Keratinocyte (primary cell): ENCODE results near the gene NCLN. TPM values are rescaled to one million over a fixed set of nuclear protein-coding genes. Genes with fewer than 3 reads are reported as not detected.
A peak's percentile ranks its signal among the peaks of the same experiment; 100 is the strongest.

ENCODE experiments used
- DNase-seq: peaks from one replicate; pipeline ENCODE4 v3.0.0-alpha.2; 2011; ENCODE audit warnings: low read depth, missing footprints, low spot score
- FAIRE-seq: peaks from 2 replicates; lab custom pipeline; 2011; peaks lifted over from hg19 to GRCh38; lab: Jason Lieb, UNC
- H2AFZ ChIP-seq: 2 replicates; pipeline ENCODE4 v1.6.0; 2012; ENCODE audit warnings: low read length, control low read depth, inconsistent platforms; ENCODE audit not compliant: control insufficient read depth
- H3K27ac ChIP-seq: 2 replicates; pipeline ENCODE4 v1.5.1; 2011; ENCODE audit warnings: low read length; ENCODE audit not compliant: control insufficient read depth, insufficient read depth
- H3K27me3 ChIP-seq: 3 replicates; pipeline ENCODE4 v1.6.0; 2011; ENCODE audit warnings: low read length; ENCODE audit not compliant: control insufficient read depth, insufficient read depth; ENCODE audit errors: extremely low read depth
- H3K36me3 ChIP-seq, 2 experiments: 2 replicates in 1 of 2; 3 replicates in 1 of 2; pipeline ENCODE4 v1.5.1; 2011; ENCODE audit warnings: low read length in 2 of 2, mild to moderate bottlenecking in 1 of 2; ENCODE audit not compliant: control insufficient read depth in 2 of 2, insufficient read depth in 2 of 2; ENCODE audit errors: extremely low read depth in 1 of 2
- H3K4me1 ChIP-seq: 3 replicates; pipeline ENCODE4 v1.5.1; 2011; ENCODE audit warnings: low read length; ENCODE audit not compliant: control insufficient read depth, insufficient read depth; ENCODE audit errors: extremely low read depth
- H3K4me2 ChIP-seq: 3 replicates; pipeline ENCODE4 v1.6.0; 2011; ENCODE audit warnings: low read depth, low read length; ENCODE audit not compliant: control insufficient read depth, insufficient read depth; ENCODE audit errors: extremely low read depth
- H3K4me3 ChIP-seq, 3 experiments: fragments of 200-600 bp in 1 of 3; sonication (generic) in 1 of 3; 2 replicates in 2 of 3; 3 replicates in 1 of 3; pipeline ENCODE4 v1.5.1; 2011 to 2016; ENCODE audit warnings: low read length in 3 of 3, mild to moderate bottlenecking in 3 of 3, control low read depth in 2 of 3, inconsistent platforms in 1 of 3, low read depth in 1 of 3, mixed read lengths in 1 of 3, mixed run types in 1 of 3, moderate library complexity in 1 of 3; ENCODE audit not compliant: control insufficient read depth in 2 of 3, insufficient read depth in 2 of 3; ENCODE audit errors: extremely low read depth in 1 of 3
- H3K79me2 ChIP-seq: 2 replicates; pipeline ENCODE4 v1.6.0; 2012; ENCODE audit warnings: low read length; ENCODE audit not compliant: control insufficient read depth, insufficient read depth
- H3K9ac ChIP-seq: 3 replicates; pipeline ENCODE4 v1.6.0; 2011; ENCODE audit warnings: low read length; ENCODE audit not compliant: control insufficient read depth, insufficient read depth; ENCODE audit errors: extremely low read depth
- H3K9me1 ChIP-seq: 3 replicates; pipeline ENCODE4 v1.6.0; 2011; ENCODE audit warnings: low read length; ENCODE audit not compliant: control insufficient read depth, insufficient read depth; ENCODE audit errors: extremely low read depth
- H3K9me3 ChIP-seq: 2 replicates; pipeline ENCODE4 v1.5.1; 2012; ENCODE audit warnings: low read depth, low read length; ENCODE audit not compliant: control insufficient read depth
- H4K20me1 ChIP-seq: 3 replicates; pipeline ENCODE4 v1.6.0; 2011; ENCODE audit warnings: low read length; ENCODE audit not compliant: control insufficient read depth, insufficient read depth; ENCODE audit errors: extremely low read depth
- EZH2 ChIP-seq: IDR thresholded peaks from one replicate; pipeline ENCODE4 v1.6.1; 2012; ENCODE audit warnings: inconsistent platforms, mild to moderate bottlenecking, low read length, moderate library complexity
- dilution Hi-C: fragments of 300-500 bp; cut with MboI; formaldehyde crosslinking; loops from one replicate; pipeline ENCODE4 v1.7.0; 2020; ENCODE audit warnings: low sequenced_read_pairs; ENCODE audit not compliant: extremely low pct_ligation_motif_present
- polyA plus RNA-seq, 5 experiments: library from polyadenylated mRNA; depleted of rRNA in 3 of 5; stranded (reverse) in 3 of 5; stranded (forward) in 1 of 5; unstranded in 1 of 5; fragments of >200 nt; gene quantifications; 1 replicate in 1 of 5; 2 replicates in 3 of 5; 3 replicates in 1 of 5; pipeline versions ENCODE4 v1.2.1 to v1.2.3, GENCODE V29; 2011 to 2012; ENCODE audit warnings: missing spikeins in 2 of 5, low read depth in 1 of 5, low replicate concordance in 1 of 5
- TF ChIP-seq, protein P1 (sequence below), 3 experiments: IDR thresholded peaks in 1 of 3; conservative IDR thresholded peaks in 1 of 3; optimal IDR thresholded peaks in 1 of 3; 2 replicates in 2 of 3; 3 replicates in 1 of 3; pipeline versions ENCODE3 to v1.5.1; 2011; ENCODE audit warnings: low read length in 3 of 3, mild to moderate bottlenecking in 3 of 3, moderate library complexity in 2 of 3, control low read depth in 1 of 3, inconsistent platforms in 1 of 3; ENCODE audit not compliant: insufficient read depth in 2 of 3; ENCODE audit errors: extremely low read depth in 1 of 3

NCLN gene
- polyA plus RNA-seq, 1 donor (not counting 4 experiments of a cell fraction or from before 2014, with no cell fraction given): 40.5 TPM

GRCh38 chr19:3222709-3223108 lies 37.0 kb downstream of the NCLN start:
- dilution Hi-C loops: no loop called here
- H3K36me3 ChIP-seq: no peaks in the 10 kb centered on the region
- FAIRE-seq (no peak), DNase-seq (no peak)
- no peaks in the 10 kb centered on the region for H3K9me1 ChIP-seq
- no peaks in the 10 kb centered on the region for H3K9me3 ChIP-seq
- no peak overlapping the region for H3K27ac ChIP-seq
- H2AFZ ChIP-seq: no peak overlapping the region
- no peaks in the 10 kb centered on the region for H3K4me1 ChIP-seq
- H4K20me1 ChIP-seq: no peaks in the 10 kb centered on the region
- TF ChIP-seq, protein P1, sequence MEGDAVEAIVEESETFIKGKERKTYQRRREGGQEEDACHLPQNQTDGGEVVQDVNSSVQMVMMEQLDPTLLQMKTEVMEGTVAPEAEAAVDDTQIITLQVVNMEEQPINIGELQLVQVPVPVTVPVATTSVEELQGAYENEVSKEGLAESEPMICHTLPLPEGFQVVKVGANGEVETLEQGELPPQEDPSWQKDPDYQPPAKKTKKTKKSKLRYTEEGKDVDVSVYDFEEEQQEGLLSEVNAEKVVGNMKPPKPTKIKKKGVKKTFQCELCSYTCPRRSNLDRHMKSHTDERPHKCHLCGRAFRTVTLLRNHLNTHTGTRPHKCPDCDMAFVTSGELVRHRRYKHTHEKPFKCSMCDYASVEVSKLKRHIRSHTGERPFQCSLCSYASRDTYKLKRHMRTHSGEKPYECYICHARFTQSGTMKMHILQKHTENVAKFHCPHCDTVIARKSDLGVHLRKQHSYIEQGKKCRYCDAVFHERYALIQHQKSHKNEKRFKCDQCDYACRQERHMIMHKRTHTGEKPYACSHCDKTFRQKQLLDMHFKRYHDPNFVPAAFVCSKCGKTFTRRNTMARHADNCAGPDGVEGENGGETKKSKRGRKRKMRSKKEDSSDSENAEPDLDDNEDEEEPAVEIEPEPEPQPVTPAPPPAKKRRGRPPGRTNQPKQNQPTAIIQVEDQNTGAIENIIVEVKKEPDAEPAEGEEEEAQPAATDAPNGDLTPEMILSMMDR (optimal IDR thresholded peaks at IDR 0.05 in 1 of 3, IDR thresholded peaks at IDR 0.05 in 1 of 3, conservative IDR thresholded peaks at IDR 0.05 in 1 of 3; ENCODE audit: extremely low read depth in 1 of 3, insufficient read depth in 2 of 3, low read length in 3 of 3): no peak
- TF ChIP-seq EZH2: no peak
- no peak overlapping the region for H3K4me2 ChIP-seq
- no peaks in the 10 kb centered on the region for H3K79me2 ChIP-seq
- H3K9ac ChIP-seq: no peak overlapping the region
- peaks cover 30% of the 10 kb centered on the region for H3K27me3 ChIP-seq
- no peak overlapping the region for H3K4me3 ChIP-seq

DNA sequence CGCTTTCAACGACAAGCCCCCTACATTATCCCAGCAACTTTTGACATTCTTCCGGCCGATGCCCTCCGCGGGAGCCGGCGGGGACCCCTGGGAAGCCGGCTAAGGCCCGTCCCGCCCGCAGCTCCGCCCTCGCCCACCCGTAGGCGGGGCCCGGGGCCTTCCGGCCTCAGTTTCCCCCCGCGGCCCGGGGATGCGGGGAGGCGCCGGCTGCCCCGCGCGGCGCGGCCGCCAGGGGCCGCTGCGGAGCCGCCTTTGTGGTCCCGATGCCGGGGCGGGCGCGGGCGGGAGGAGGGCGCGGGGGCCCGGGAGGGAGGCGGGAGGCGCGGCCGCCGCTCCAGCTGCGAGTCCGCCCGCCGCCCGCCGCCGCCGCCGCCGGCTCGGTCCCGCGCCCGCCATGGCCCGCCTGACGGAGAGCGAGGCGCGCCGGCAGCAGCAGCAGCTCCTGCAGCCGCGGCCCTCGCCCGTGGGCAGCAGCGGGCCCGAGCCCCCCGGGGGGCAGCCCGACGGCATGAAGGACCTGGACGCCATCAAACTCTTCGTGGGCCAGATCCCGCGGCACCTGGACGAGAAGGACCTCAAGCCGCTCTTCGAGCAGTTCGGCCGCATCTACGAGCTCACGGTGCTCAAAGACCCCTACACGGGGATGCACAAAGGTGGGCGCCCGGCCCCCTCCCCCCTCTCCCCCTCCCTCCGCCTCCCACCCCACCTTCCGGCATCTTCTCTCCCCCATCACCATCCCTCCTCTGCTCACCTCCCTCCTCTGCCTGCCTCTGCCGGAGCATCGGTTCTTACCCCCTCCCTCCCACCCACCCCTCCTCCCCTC lies 38.8 kb downstream of the NCLN start, which contains the start of gene CELF5:
Gene CELF5 (plus strand): TSS at position 316 of the 823 bp plus-strand sequence. CDS start 79 bp downstream, at position 395.
- no peak within 1 kb of the TSS for H3K4me3 ChIP-seq
- no peaks in the 10 kb centered on the region for H3K4me1 ChIP-seq
- H4K20me1 ChIP-seq: no peaks in the 10 kb centered on the region
- H2AFZ ChIP-seq: no peak within 1 kb of the TSS
- H3K36me3 ChIP-seq: no peaks in the 10 kb centered on the region
- no peaks in the 10 kb centered on the region for H3K9me1 ChIP-seq
- DNase-seq (no peak), FAIRE-seq (no peak)
- TF ChIP-seq, protein P1 (optimal IDR thresholded peaks at IDR 0.05 in 1 of 3, IDR thresholded peaks at IDR 0.05 in 1 of 3, conservative IDR thresholded peaks at IDR 0.05 in 1 of 3; ENCODE audit: extremely low read depth in 1 of 3, insufficient read depth in 2 of 3, low read length in 3 of 3): peak in 1 of 3 experiments; percentile 54
- peak; percentile 73 for TF ChIP-seq EZH2
- no peak within 1 kb of the TSS for H3K27ac ChIP-seq
- no peaks in the 10 kb centered on the region for H3K9me3 ChIP-seq
- peaks cover 46% of the 10 kb centered on the region for H3K27me3 ChIP-seq
- dilution Hi-C loops: no loop called here
- no peak within 1 kb of the TSS for H3K9ac ChIP-seq
- H3K4me2 ChIP-seq: peak within 1 kb of the TSS; percentile 37
- H3K79me2 ChIP-seq: no peaks in the 10 kb centered on the region
